Astrocyte of the spinal cord (primary cell): ENCODE results near the gene FAM131B.
A peak's percentile ranks its signal among the peaks of the same experiment; 100 is the strongest.

Experiments
- DNase-seq: peaks from one replicate; pipeline ENCODE4 v3.0.0; 2011; ENCODE audit warnings: low read depth, low spot score
- H3K4me3 ChIP-seq: 2 replicates; pipeline ENCODE4 v1.5.1; 2011; ENCODE audit warnings: low read depth, mild to moderate bottlenecking, low read length, moderate library complexity
- CTCF ChIP-seq: IDR thresholded peaks from 2 replicates; pipeline ENCODE4 v1.5.1; 2012; ENCODE audit warnings: low read depth, mild to moderate bottlenecking, low read length, inconsistent platforms
- in situ Hi-C: cut with HindIII; loops from 2 replicates; pipeline ENCODE4 v1.10.0; 2017; ENCODE audit warnings: low sequenced_read_pairs

FAM131B gene

DNA sequence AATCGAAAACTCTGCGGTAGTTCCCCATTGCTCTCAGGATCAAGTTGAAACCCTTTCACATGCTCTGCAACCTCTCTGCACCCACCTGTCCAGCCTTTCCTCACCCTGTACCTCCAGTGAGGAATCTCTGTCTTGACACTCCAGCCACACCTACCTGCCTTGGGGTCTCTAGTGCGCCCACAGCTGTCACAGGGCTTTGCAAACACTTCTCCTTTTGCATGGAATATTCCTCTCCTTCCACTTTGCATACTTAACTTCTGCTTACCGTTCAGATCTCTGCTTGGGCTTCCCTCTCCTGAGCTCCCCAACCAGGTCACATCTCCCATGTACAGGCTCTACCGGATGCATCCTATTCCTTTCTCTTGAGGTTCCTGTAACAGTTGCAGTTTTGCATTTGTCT, 12.0 kb upstream of the FAM131B start:
- H3K4me3 ChIP-seq = no peak overlapping the region
- no peak for TF ChIP-seq CTCF
- in situ Hi-C loops = no loop called here
- DNase-seq = no peak

DNA sequence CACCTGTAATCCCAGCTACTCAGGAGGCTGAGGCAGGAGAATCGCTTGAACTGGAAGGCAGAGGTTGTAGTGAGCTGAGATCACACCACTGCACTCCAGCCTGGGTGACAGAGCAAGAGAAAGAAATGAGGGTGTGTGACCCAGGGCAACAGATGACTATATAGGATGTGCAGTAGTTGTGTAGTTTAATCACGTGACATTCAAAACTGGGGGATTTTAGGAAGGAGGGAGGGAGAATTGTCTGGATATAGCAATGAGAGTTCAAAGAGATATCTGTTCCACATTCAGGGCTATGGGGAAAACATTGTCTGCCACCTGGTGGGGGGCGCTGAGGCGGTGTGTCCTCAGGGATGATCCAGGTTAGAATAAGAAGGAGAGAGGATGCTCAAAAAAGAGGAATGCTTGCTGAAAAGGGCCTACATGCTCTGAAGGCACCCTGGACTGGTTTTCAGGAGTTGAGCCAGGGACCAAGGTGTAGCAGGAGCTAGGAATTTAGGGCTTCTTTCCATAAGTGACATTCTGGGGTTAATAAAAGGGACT, 10.8 kb upstream of the FAM131B start:
- in situ Hi-C loops = no loop called here
- DNase-seq = no peak
- peak; percentile 21 for TF ChIP-seq CTCF
- H3K4me3 ChIP-seq = no peak overlapping the region

DNA sequence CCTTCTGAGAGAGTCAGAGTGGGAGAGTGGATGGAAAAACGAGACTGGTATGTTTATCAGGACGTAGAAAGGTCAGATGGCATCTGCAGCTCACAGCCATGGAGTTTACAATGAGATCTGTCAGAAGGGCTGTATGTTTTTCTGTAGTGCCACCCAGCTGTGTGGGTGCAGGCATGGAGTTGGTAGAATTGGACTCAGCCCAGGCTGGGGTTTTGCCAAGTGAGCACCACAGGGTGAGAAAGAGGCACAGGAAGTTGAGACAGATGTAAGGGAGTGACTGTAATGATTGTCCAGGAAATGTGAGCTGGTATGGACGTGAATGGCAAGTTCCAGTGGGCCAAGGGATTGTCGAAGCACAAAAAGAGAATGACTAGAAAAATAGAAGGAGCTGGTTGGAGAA, 9.6 kb upstream of the FAM131B start:
- no peak overlapping the region for H3K4me3 ChIP-seq
- in situ Hi-C loops = no loop called here
- DNase-seq = no peak
- no peak for TF ChIP-seq CTCF

GRCh38 chr7:143369678-143370651, 7.5 kb upstream of the FAM131B start:
- H3K4me3 ChIP-seq = no peak overlapping the region
- in situ Hi-C loops = no loop called here
- TF ChIP-seq CTCF = no peak
- no peak for DNase-seq

DNA sequence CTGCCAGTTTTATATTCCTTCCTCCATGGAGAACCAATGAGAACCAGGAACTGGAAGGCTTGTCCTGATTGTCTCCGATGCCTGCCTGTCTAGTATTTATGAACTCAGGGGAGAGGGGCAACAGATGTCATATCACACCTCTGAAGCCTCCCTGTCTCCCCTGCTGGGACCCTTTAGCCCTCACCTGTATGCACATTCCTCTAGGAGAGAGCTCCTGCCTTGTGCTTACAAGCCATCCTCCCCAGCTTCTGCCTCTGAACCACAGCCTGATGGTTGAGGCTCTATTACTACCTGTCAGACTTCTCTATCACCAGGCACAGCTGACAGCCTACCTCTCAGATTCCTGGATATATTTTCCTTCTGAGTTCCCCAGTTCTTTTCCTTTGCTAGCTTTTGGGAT, 5.9 kb upstream of the FAM131B start:
- no peak overlapping the region for H3K4me3 ChIP-seq
- no peak for DNase-seq
- no peak for TF ChIP-seq CTCF
- in situ Hi-C loops = no loop called here

DNA sequence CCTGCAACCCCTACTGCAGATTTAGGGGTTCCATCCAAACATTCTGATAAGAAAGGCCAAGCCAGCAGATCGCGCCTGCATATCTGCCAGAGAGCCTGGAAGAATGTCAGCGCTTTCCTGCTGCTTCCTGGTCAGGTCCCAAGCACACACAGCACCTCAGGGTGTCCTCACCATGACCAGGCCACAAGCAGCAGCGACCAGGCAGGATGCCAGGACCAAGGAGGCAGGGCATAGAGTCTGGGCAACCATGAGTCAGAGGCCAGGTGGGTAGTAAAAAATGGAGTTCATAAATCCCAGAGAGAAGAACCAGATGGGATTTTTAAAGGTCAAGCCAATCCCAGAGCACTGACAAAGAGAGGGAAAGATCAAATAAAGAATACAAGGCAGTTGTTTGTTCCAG, 5.5 kb upstream of the FAM131B start:
- no peak for DNase-seq
- no peak overlapping the region for H3K4me3 ChIP-seq
- TF ChIP-seq CTCF = no peak
- in situ Hi-C loops = no loop called here
